ENCODE measurements around the gene KIRREL2.
A peak's percentile ranks its signal among the peaks of the same experiment; 100 is the strongest.

Gene KIRREL2

DNA sequence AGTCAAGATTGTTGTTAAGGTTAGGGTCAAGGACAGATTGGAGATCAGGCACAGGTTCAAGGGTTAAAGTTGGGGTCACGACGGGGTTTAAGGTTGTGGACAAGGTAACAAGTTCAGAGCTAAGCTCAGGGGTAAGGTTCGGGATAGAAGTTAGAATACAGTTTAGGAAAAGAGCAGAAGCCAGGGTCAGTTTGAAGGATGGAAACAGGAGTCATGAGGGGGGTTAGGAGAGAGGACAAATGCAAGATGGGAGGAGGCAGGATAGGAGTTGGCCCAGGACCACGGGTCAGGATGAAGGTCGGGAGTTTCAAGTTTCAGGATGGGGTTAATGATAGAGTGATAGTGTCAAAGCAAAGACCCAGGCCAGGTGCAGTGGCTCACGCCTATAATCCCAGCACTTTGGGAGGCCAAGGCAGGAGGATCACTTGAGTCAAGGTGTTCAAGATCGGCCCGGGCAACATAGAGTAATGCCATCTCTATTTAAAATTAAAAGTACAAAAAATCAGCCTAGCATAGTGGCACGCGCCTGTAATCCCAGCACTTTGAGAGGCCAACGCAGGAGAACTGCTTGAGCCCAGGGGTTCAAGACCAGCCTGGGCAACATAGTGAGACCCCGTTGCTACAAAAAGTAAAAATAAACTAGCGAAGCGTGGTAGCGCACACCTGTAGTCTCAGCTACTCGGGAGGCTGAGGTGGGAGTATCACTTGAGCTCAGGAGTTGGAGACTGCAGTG lies 12.1 kb upstream of the KIRREL2 start:
- DNase-seq = no peak

- DNase-seq = peak in 2 of 56 donors; percentile 28 to 52
Observed at GRCh38 chr19:35845215-35846037, 11.3 kb upstream of the KIRREL2 start.

GRCh38 chr19:35846038-35846668 lies 10.6 kb upstream of the KIRREL2 start:
- peak in 3 of 56 donors; percentile 3 for DNase-seq

GRCh38 chr19:35847911-35848310 lies 8.8 kb upstream of the KIRREL2 start:
- DNase-seq = no peak

GRCh38 chr19:35848486-35848885 lies 8.2 kb upstream of the KIRREL2 start:
- no peak for DNase-seq

- DNase-seq = no peak
Observed at GRCh38 chr19:35848919-35849505, 7.7 kb upstream of the KIRREL2 start.

DNA sequence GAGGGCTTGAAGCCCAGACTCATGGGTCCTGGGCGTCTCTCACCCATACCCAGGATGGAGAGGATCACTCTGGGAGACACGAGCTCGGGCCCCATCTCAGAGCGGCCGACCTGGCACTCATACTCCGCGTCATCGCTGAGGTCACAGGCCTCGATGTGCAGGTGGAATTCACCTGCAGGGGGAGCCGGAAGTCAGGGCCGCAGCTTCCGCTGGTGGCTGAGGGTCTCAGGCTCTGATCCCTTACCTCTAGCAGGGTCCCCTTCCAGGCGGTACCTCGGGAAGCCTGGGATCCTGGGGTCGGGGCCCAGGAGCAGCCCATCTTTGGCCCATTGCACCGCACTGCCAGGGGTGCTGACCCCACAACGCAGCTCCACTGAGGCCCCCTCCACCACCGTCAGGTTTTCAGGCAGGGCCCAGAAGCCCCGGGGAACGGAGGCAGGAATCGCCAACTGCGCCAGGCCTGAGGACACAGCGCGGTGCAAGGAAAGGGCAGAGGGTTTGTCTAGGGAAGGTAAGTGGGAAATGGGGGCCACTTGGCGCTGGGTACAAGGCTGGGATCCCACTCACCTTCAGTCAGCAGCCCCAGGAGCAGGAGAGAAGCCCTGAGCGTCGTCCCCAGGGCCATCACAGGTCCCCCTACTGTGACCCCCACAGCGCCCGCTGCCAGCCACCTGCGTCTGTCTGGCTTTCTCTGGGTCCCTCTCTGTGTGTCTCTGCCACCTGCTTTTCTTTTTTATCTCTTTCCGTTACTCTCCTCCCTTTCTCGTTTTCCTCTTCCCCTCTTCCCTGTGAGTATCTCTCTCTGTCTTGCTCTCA lies 5.3 kb upstream of the KIRREL2 start:
- no peak for DNase-seq

DNA sequence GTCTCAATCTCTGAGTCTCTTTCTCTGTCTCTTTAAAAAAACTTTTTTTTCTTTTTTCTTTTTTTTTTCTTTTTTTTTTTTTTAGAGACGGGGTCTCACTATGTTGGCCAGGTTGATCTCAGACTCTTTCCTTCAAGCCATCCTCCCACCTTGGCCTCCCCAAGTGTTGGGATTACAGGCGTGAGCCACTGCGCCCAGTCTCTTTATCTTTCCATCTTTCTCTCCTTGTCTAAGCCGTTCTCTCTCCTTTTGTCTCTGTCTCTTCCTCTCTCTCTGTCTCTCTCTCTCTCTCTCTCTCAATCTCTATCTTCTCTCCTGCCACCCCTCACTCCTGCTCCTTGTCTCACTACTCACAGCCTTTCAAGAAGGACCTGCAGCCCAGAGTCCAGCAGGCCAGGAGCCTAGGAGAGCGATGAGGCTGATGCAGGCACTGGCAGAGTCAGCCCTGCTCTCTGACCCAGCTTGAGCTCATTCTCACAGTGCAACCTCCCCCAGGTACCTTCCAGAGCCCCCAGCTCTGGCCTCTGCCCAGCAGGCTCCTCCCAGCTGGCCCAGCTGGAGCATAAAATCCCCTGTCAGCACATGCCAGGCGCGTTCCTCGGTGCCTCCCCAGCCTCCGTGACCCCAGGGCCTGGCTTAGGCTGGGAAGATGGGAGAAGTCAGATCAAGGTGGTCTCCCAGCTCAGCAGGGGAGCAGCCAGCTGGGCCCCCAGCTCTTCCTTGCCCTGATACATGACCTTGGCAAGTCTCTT lies 4.5 kb upstream of the KIRREL2 start, which contains the start of gene NPHS1:
Gene NPHS1 (minus strand): TSS at position 476 of the 752 bp plus-strand sequence. CDS start 667 bp downstream, outside the sequence.
- DNase-seq = no peak

DNA sequence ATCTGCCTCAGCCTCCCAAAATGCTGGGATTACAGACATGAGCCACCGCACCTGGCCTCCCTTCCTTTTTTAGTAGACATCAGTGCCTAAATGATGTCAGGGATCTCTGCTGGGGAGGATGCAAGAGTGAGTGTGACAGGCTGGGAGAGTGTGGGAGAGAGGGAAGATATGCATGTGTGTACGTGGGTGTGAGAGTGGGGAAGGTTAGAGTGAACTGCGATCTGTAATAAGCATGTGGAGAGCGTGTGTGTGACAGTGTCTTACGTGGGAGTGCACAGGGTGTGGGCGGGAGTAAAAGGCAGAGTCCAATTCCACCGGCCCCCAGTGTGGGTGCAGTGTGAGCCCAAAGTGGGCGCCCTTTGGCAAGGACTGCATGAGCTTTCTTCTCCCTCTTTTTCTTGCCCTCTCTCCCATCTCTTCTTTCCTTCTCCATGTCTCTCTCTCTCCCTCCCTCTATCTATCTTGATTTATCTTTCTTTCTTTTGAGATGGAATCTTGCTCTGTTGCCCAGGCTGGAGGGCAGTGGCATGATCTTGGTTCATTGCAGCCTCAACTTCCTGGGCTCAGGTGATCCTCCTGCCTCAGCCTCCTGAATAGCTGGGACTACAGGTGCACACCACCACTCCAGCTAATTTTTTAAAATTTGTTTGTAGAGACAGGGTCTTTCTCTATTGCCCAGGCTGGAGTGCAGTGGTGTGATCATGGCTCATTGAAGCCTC lies 3.5 kb upstream of the KIRREL2 start:
- DNase-seq = peak in 26 of 56 donors; percentile 3 to 67 (median 36)

GRCh38 chr19:35858311-35858710 lies 1.6 kb downstream of the KIRREL2 start:
- no peak for DNase-seq

- DNase-seq = no peak
Observed at GRCh38 chr19:35859414-35859813, 2.7 kb downstream of the KIRREL2 start.

DNA sequence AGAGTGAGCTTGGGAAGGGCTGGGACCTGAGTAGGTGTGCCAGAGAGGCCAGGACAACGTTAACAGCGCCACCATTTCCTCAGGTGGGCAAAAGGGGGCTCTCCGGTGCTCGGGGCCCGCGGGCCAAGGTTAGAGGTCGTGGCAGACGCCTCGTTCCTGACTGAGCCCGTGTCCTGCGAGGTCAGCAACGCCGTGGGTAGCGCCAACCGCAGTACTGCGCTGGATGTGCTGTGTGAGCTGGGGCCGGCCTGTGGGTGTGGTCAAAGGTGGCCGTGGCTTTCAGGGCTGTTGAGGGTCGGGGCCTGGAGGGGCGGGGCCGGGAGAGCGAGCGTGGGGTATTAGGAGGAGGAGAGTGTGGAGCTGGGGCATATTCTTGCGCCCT lies 3.7 kb downstream of the KIRREL2 start:
- no peak for DNase-seq

DNA sequence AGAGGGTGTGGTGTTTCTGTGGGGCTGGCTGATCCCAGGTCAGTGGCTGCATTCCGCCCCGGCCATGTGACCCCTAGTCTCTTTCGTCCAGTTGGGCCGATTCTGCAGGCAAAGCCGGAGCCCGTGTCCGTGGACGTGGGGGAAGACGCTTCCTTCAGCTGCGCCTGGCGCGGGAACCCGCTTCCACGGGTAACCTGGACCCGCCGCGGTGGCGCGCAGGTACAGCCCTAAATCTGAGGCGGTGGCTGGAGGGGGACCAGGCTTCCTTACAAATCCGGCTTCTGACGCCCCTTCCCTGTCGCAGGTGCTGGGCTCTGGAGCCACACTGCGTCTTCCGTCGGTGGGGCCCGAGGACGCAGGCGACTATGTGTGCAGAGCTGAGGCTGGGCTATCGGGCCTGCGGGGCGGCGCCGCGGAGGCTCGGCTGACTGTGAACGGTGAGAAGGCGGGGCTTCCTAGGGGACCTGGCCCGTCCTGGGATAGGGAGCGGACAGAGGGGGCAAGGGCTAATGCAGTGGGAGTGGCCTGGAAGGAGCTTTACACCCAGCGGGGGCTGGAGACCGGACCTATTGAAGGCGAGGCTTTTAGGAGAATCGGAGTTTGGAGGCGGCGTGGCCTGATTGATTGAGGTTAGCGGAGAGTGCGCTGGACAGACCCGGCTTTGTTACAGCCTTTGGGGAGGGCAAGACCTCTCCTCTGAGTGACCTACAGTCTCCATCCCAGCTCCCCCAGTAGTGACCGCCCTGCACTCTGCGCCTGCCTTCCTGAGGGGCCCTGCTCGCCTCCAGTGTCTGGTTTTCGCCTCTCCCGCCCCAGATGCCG lies 4.3 kb downstream of the KIRREL2 start:
- DNase-seq = no peak

GRCh38 chr19:35861640-35862160 lies 5.0 kb downstream of the KIRREL2 start:
- DNase-seq = no peak

GRCh38 chr19:35862528-35862927 lies 5.8 kb downstream of the KIRREL2 start:
- DNase-seq = no peak

DNA sequence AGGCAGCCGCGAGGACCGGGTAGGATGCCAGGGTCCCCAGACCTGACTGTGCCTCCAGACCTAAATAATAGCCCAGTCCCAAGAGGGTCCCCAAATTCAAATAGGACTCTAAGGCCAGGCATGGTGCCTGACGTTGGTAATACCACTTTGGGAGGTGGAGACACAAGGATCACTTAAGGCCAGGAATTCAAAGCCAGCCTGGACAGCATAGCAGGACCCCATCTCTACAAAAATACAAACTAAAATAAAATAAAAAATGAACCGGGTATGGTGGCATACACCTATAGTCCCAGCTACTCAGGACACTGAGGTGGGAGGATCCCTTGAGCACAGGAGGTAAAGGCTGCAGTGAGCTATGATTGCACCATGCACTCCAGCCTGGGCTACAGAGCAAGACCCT lies 6.3 kb downstream of the KIRREL2 start:
- no peak for DNase-seq

- DNase-seq = peak; percentile 24 to 94 (median 86)
Observed at GRCh38 chr19:35868172-35868822, 11.6 kb downstream of the KIRREL2 start, which contains the start of gene APLP1. APLP1 (plus strand) TSS chr19:35868574; CDS start chr19:35868637, 63 bp downstream.

All from nucleus accumbens (tissue), 56 donors.